ENCODE measurements around the gene LTBP1. TPM values are rescaled to one million over a fixed set of nuclear protein-coding genes. Genes with fewer than 3 reads are reported as not detected.

LTBP1 gene
- total RNA-seq, 1 donor from 2014 or later: 102 TPM

GRCh38 chr2:33370636-33371265 is 424.0 kb downstream of the LTBP1 start:
- Mint-ChIP-seq H3K27me3 (ENCODE audit: unreplicated experiment) (no peaks in the 10 kb centered on the region), H3K4me3 (ENCODE audit: unreplicated experiment) (no peak overlapping the region), H3K36me3 (ENCODE audit: unreplicated experiment) (peaks cover 7% of the 10 kb centered on the region), H3K4me1 (ENCODE audit: unreplicated experiment) (no peaks in the 10 kb centered on the region), H3K9me3 (ENCODE audit: unreplicated experiment) (no peaks in the 10 kb centered on the region), H3K27ac (ENCODE audit: unreplicated experiment) (no peak overlapping the region)
- TF ChIP-seq CTCF (IDR thresholded peaks at IDR 0.05): no peak
- no peak for DNase-seq (ENCODE audit: extremely low spot score, unreplicated experiment)

GRCh38 chr2:33371304-33372090 is 424.7 kb downstream of the LTBP1 start:
- TF ChIP-seq CTCF (IDR thresholded peaks at IDR 0.05): no peak
- H3K27ac Mint-ChIP-seq (ENCODE audit: unreplicated experiment): no peak overlapping the region
- no peaks in the 10 kb centered on the region for H3K9me3 Mint-ChIP-seq (ENCODE audit: unreplicated experiment)
- no peak overlapping the region for H3K4me3 Mint-ChIP-seq (ENCODE audit: unreplicated experiment)
- no peaks in the 10 kb centered on the region for H3K27me3 Mint-ChIP-seq (ENCODE audit: unreplicated experiment)
- H3K4me1 Mint-ChIP-seq (ENCODE audit: unreplicated experiment): no peaks in the 10 kb centered on the region
- peaks cover 3% of the 10 kb centered on the region for H3K36me3 Mint-ChIP-seq (ENCODE audit: unreplicated experiment)
- DNase-seq (ENCODE audit: extremely low spot score, unreplicated experiment): no peak

GRCh38 chr2:33372940-33373553 is 426.3 kb downstream of the LTBP1 start:
- Mint-ChIP-seq H3K36me3 (ENCODE audit: unreplicated experiment) (peaks cover 6% of the 10 kb centered on the region), H3K9me3 (ENCODE audit: unreplicated experiment) (no peaks in the 10 kb centered on the region), H3K4me3 (ENCODE audit: unreplicated experiment) (no peak overlapping the region), H3K27ac (ENCODE audit: unreplicated experiment) (no peak overlapping the region), H3K27me3 (ENCODE audit: unreplicated experiment) (no peaks in the 10 kb centered on the region), H3K4me1 (ENCODE audit: unreplicated experiment) (no peaks in the 10 kb centered on the region)
- no peak for DNase-seq (ENCODE audit: extremely low spot score, unreplicated experiment)
- peak; percentile 76 for TF ChIP-seq CTCF (IDR thresholded peaks at IDR 0.05)

GRCh38 chr2:33373986-33374385 is 427.2 kb downstream of the LTBP1 start:
- no peaks in the 10 kb centered on the region for H3K27me3 Mint-ChIP-seq (ENCODE audit: unreplicated experiment)
- DNase-seq (ENCODE audit: extremely low spot score, unreplicated experiment): no peak
- H3K4me3 Mint-ChIP-seq (ENCODE audit: unreplicated experiment): no peak overlapping the region
- H3K4me1 Mint-ChIP-seq (ENCODE audit: unreplicated experiment): no peaks in the 10 kb centered on the region
- H3K36me3 Mint-ChIP-seq (ENCODE audit: unreplicated experiment): peaks cover 6% of the 10 kb centered on the region
- H3K9me3 Mint-ChIP-seq (ENCODE audit: unreplicated experiment): no peaks in the 10 kb centered on the region
- no peak overlapping the region for H3K27ac Mint-ChIP-seq (ENCODE audit: unreplicated experiment)
- no peak for TF ChIP-seq CTCF (IDR thresholded peaks at IDR 0.05)

- no peak for DNase-seq (ENCODE audit: extremely low spot score, unreplicated experiment)
- no peak overlapping the region for H3K4me3 Mint-ChIP-seq (ENCODE audit: unreplicated experiment)
- H3K27me3 Mint-ChIP-seq (ENCODE audit: unreplicated experiment): no peaks in the 10 kb centered on the region
- peaks cover 6% of the 10 kb centered on the region for H3K36me3 Mint-ChIP-seq (ENCODE audit: unreplicated experiment)
- no peak for TF ChIP-seq CTCF (IDR thresholded peaks at IDR 0.05)
- H3K27ac Mint-ChIP-seq (ENCODE audit: unreplicated experiment): no peak overlapping the region
- no peaks in the 10 kb centered on the region for H3K9me3 Mint-ChIP-seq (ENCODE audit: unreplicated experiment)
- H3K4me1 Mint-ChIP-seq (ENCODE audit: unreplicated experiment): no peaks in the 10 kb centered on the region
Observed at GRCh38 chr2:33375054-33375453, 428.3 kb downstream of the LTBP1 start.

All from osteocyte (in vitro differentiated cells).